Sigmoid colon (tissue), 7 donors: ENCODE data around the gene PPDPF. TPM values are rescaled to one million over a fixed set of nuclear protein-coding genes. Genes with fewer than 3 reads are reported as not detected.
A peak's percentile ranks its signal among the peaks of the same experiment; 100 is the strongest.

Source experiments
- DNase-seq: peaks from one replicate; pipeline ENCODE4 v3.0.0-alpha.2; 2019
- H3K27ac ChIP-seq, 4 donors: fragments of 200-600 bp; sonication (generic); one replicate each; pipeline ENCODE4 v1.5.1; 2016 to 2019; ENCODE audit warnings: mild to moderate bottlenecking in 1 of 4
- H3K27me3 ChIP-seq, 3 donors: fragments of 200-600 bp; sonication (generic); one replicate each; pipeline ENCODE4 v1.5.1; 2019; ENCODE audit warnings: mild to moderate bottlenecking in 1 of 3
- H3K36me3 ChIP-seq, 4 donors: fragments of 200-600 bp; sonication (generic); one replicate each; pipeline ENCODE4 v1.5.1; 2016 to 2019
- H3K4me1 ChIP-seq, 4 donors: fragments of 200-600 bp; sonication (generic); one replicate each; pipeline ENCODE4 v1.5.1; 2017 to 2019
- H3K4me3 ChIP-seq, 4 donors: fragments of 200-600 bp; sonication (generic); one replicate each; pipeline ENCODE4 v1.5.1; 2017 to 2019; ENCODE audit warnings: mild to moderate bottlenecking in 2 of 4, moderate library complexity in 1 of 4
- H3K9me3 ChIP-seq, 4 donors: fragments of 200-600 bp in 3 of 4; sonication (generic) in 3 of 4; one replicate each; pipeline versions ENCODE4 v1.5.1 to v1.6.1; 2013 to 2019
- CTCF ChIP-seq, 4 experiments: fragments of 450-650 bp in 3 of 4; fragments of 200-600 bp in 1 of 4; IDR thresholded peaks; one replicate each; pipeline ENCODE4 v1.5.1; 2016 to 2019; ENCODE audit warnings: antibody characterized with exemption in 4 of 4, mild to moderate bottlenecking in 3 of 4, moderate library complexity in 2 of 4
- EP300 ChIP-seq, 4 donors: sonication (generic); formaldehyde crosslinking; IDR thresholded peaks; one replicate each; pipeline ENCODE4 v1.6.1; 2017; ENCODE audit warnings: antibody characterized with exemption in 4 of 4
- POLR2A ChIP-seq, 2 donors: fragments of 450-650 bp; IDR thresholded peaks; one replicate each; pipeline ENCODE4 v1.6.1; 2016; ENCODE audit warnings: antibody characterized with exemption in 2 of 2, mild to moderate bottlenecking in 2 of 2, moderate library complexity in 2 of 2
- POLR2AphosphoS5 ChIP-seq, 4 donors: sonication (generic); formaldehyde crosslinking; IDR thresholded peaks; one replicate each; pipeline ENCODE4 v1.6.1; 2017; ENCODE audit warnings: antibody characterized with exemption in 4 of 4
- WGBS, 2 donors: extraction: QIAGEN DNeasy Blood & Tissue Kit; methylation state at CpG; one replicate each; pipeline ENCODE4 v1.1.7; 2013; 5-methylcytosine and 5-hydroxymethylcytosine counted together
- intact Hi-C: fragments of 100-400 bp; cut with DNase I; formaldehyde crosslinking; loops from one replicate; pipeline ENCODE4 v1.15.1; 2023
- polyA plus RNA-seq, 3 donors: library from polyadenylated mRNA; stranded (reverse); fragments of 200-250 nt; gene quantifications; one replicate each; pipeline ENCODE4 v1.2.3, GENCODE V29; 2013
- total RNA-seq, 4 donors: library from RNA; depleted of rRNA; stranded (reverse); fragments of >200 nt; gene quantifications; one replicate each; pipeline ENCODE4 v1.1.0, GENCODE V29; 2016
- donor health status: healthy with polysubstance abuse.
- donor health status: Bipolar disorder and iron deficiency.
- donor health status: healthy.

PPDPF gene
- total and polyA plus RNA-seq, 7 donors, result 82.8 to 1,688 (median 244) TPM

- intact Hi-C loops, result no loop called here
- Histone ChIP-seq H3K27me3 (peaks cover 13 to 53% (median 41%) of the 10 kb centered on the region in 3 donors), H3K9me3 (no peaks in the 10 kb centered on the region), H3K27ac (no peak overlapping the region), H3K4me1 (peaks cover 0 to 11% (median 9%) of the 10 kb centered on the region in 4 donors), H3K36me3 (no peaks in the 10 kb centered on the region), H3K4me3 (no peak overlapping the region)
- no peak for TF ChIP-seq CTCF (IDR thresholded peaks at IDR 0.05)
- peak in 1 of 4 donors; percentile 39 for TF ChIP-seq POLR2AphosphoS5 (IDR thresholded peaks at IDR 0.05)
- TF ChIP-seq POLR2A (IDR thresholded peaks at IDR 0.05), result peak in 1 of 2 donors; percentile 62
- WGBS, 2 donors, result 11 to 62% methylated on average over 49 of the region's 49 CpGs
- DNase-seq, result no peak
Measured at GRCh38 chr20:63534831-63535651, 14.5 kb downstream of the PPDPF start.

- no peak for DNase-seq
- peaks cover 13 to 53% (median 41%) of the 10 kb centered on the region in 3 donors for H3K27me3 ChIP-seq
- intact Hi-C loops, result no loop called here
- 13 to 65% methylated on average over 35 of the region's 35 CpGs for WGBS, 2 donors
- H3K4me1 ChIP-seq, result peaks cover 0 to 11% (median 9%) of the 10 kb centered on the region in 4 donors
- H3K27ac ChIP-seq, result peak overlapping the region in 1 of 4 donors; percentile 26
- TF ChIP-seq EP300 (IDR thresholded peaks at IDR 0.05) (no peak), POLR2AphosphoS5 (IDR thresholded peaks at IDR 0.05) (no peak), POLR2A (IDR thresholded peaks at IDR 0.05) (no peak), CTCF (IDR thresholded peaks at IDR 0.05) (no peak)
- H3K9me3 ChIP-seq, result no peaks in the 10 kb centered on the region
- H3K36me3 ChIP-seq, result no peaks in the 10 kb centered on the region
- peak overlapping the region in 1 of 4 donors; percentile 9 for H3K4me3 ChIP-seq
Measured at GRCh38 chr20:63536241-63536977, 15.8 kb downstream of the PPDPF start.

- intact Hi-C loops, result no loop called here
- no peaks in the 10 kb centered on the region for H3K9me3 ChIP-seq
- WGBS, 2 donors, result 10 to 52% methylated on average over 29 of the region's 29 CpGs
- no peak for DNase-seq
- TF ChIP-seq CTCF (IDR thresholded peaks at IDR 0.05) (no peak), POLR2A (IDR thresholded peaks at IDR 0.05) (peak in 1 of 2 donors; percentile 44), POLR2AphosphoS5 (IDR thresholded peaks at IDR 0.05) (no peak), EP300 (IDR thresholded peaks at IDR 0.05) (no peak)
- peaks cover 13 to 53% (median 41%) of the 10 kb centered on the region in 3 donors for H3K27me3 ChIP-seq
- H3K4me1 ChIP-seq, result peaks cover 0 to 11% (median 9%) of the 10 kb centered on the region in 4 donors
- H3K4me3 ChIP-seq, result peak within 1 kb of the TSS in 3 of 4 donors; percentile 20 to 34 (median 26)
- no peaks in the 10 kb centered on the region for H3K36me3 ChIP-seq
- peak within 1 kb of the TSS in 3 of 4 donors; percentile 26 to 46 (median 31) for H3K27ac ChIP-seq
Measured at GRCh38 chr20:63536997-63537524, 16.5 kb downstream of the PPDPF start, which contains the start of gene PTK6. PTK6 (minus strand) TSS chr20:63537376; CDS start chr20:63537314, 62 bp downstream.

GRCh38 chr20:63537525-63538203 lies 17.1 kb downstream of the PPDPF start:
- peak overlapping the region in 3 of 4 donors; percentile 26 to 46 (median 31) for H3K27ac ChIP-seq
- no peaks in the 10 kb centered on the region for H3K36me3 ChIP-seq
- peaks cover 13 to 49% (median 41%) of the 10 kb centered on the region in 3 donors for H3K27me3 ChIP-seq
- WGBS, 2 donors, result 2 to 6% methylated on average over 34 of the region's 34 CpGs
- TF ChIP-seq CTCF (IDR thresholded peaks at IDR 0.05), result peak; percentile 89 to 98 (median 95)
- TF ChIP-seq EP300 (IDR thresholded peaks at IDR 0.05), result no peak
- TF ChIP-seq POLR2A (IDR thresholded peaks at IDR 0.05), result peak in 1 of 2 donors; percentile 64
- TF ChIP-seq POLR2AphosphoS5 (IDR thresholded peaks at IDR 0.05), result peak in 1 of 4 donors; percentile 37
- H3K9me3 ChIP-seq, result no peaks in the 10 kb centered on the region
- DNase-seq, result peak; percentile 90
- intact Hi-C loops, result loop anchor here (1.0 to 2.0 kb wide), 3 partner anchors 36 to 437 kb away; no protein-coding TSS in a partner anchor
- peaks cover 0 to 11% (median 9%) of the 10 kb centered on the region in 4 donors for H3K4me1 ChIP-seq
- H3K4me3 ChIP-seq, result peak overlapping the region in 3 of 4 donors; percentile 20 to 34 (median 26)
